ENCODE measurements around the gene RIN3.

RIN3 gene

GRCh38 chr14:92563359-92563758 is 49.8 kb downstream of the RIN3 start:
- DNase-seq (ENCODE audit: low read depth, low spot score): peak; percentile 53
- TF ChIP-seq CTCF (IDR thresholded peaks at IDR 0.05; ENCODE audit: low read depth, low read length): no peak

DNA sequence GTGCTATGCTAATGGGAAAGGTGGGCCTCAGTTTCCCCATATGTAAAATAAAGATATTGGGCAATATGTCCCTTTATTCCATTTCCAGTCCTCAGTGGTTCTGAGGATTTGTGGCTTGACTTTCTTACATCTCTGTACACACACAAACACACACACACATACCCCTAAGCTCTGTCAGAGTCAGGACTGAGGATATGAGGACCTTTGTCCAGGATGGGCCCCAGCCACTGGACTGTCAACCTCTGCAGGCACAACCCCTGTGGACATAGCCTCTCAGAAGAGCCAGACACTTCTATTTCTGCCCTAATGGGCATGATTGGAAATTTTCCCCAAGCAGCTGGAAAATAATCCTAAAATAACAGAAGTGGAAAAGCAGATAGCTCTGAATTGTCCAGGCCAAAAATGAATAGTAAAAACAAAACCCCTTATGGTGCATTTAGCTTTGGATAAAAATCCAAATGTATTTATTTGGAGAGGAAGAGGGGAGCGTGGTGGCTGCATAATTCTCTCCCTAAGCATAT is 50.2 kb downstream of the RIN3 start:
- in situ Hi-C loops (cut with HindIII; ENCODE audit: low sequenced_read_pairs): no loop called here
- H3K4me3 ChIP-seq (ENCODE audit: low read depth, low read length): no peak overlapping the region
- TF ChIP-seq CTCF (IDR thresholded peaks at IDR 0.05; ENCODE audit: low read depth, low read length): no peak
- no peak for DNase-seq (ENCODE audit: low read depth, low spot score)

More at GRCh38 chr14:92563359-92563758, 49.8 kb downstream of the RIN3 start:
- no peak overlapping the region for H3K4me3 ChIP-seq (ENCODE audit: low read depth, low read length)
- in situ Hi-C loops (cut with HindIII; ENCODE audit: low sequenced_read_pairs): no loop called here

DNA sequence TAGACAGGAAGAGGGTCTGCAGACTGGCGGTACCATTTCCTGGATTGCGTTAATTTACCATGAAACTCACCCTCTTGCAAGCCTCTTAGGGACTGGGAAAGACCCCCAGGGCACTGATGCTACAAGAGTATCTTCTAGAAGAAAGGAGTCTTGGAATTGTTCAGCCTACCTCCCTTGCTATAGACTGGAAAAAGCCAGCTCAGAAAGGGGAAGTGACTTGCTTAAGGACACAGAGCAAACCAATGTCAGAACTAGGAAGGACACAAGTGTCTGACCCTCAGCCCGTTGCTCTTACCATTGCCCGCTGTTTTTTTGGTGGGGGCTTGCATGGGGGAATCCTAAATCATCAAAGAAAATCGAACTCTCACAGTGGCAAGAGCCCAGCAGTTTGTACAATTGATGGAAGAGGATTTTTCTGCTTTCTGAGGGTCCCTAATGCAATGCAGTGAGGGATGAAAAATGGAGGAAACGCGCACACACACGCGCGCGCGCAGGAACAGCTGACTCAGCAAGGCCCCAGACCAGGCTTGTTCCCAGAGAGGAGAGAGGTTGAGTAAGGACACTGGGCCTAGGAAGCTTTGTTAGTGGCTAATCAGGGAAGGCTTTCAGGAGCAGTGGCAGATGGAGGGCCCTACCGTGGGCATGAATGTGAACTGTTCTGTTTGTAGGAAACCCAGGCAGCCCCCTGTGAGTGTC is 50.9 kb downstream of the RIN3 start:
- TF ChIP-seq CTCF (IDR thresholded peaks at IDR 0.05; ENCODE audit: low read depth, low read length): no peak
- DNase-seq (ENCODE audit: low read depth, low spot score): no peak
- in situ Hi-C loops (cut with HindIII; ENCODE audit: low sequenced_read_pairs): no loop called here

DNA sequence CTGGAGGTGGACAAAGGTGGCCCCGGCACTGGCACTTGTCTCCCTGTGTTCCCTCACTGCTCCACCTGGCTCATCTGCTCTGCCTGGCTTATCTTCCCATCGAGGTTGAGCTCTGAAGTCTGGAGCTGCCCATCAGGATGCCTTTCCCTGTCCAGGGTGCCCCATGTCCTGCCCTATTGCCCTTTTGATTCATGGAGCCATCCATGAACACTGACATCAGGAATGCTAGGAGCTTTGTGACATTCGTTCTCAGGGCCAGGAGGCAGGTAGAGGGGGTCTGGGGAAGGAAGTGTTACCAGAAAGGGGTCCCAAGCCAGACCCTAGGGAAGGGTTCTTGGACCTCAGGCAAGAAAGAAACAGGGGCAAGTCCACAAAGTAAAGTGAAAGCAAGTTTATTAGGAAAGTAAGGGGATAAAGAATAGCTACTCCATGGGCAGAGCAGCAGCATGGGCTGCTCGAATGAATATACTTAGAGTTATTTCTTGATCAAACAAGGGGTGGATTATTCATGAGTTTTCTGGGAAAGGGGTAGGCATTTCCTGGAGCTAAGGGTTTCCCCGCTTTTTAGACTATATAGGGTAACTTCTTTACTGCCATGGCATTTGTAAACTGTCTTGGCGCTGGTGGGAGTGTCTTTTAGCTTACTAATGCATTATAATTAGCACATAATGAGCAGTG is 51.6 kb downstream of the RIN3 start:
- in situ Hi-C loops (cut with HindIII; ENCODE audit: low sequenced_read_pairs): no loop called here
- TF ChIP-seq CTCF (IDR thresholded peaks at IDR 0.05; ENCODE audit: low read depth, low read length): no peak
- H3K4me3 ChIP-seq (ENCODE audit: low read depth, low read length): no peak overlapping the region
- DNase-seq (ENCODE audit: low read depth, low spot score): no peak

More for the DNA sequence above, 50.9 kb downstream of the RIN3 start:
- no peak overlapping the region for H3K4me3 ChIP-seq (ENCODE audit: low read depth, low read length)

DNA sequence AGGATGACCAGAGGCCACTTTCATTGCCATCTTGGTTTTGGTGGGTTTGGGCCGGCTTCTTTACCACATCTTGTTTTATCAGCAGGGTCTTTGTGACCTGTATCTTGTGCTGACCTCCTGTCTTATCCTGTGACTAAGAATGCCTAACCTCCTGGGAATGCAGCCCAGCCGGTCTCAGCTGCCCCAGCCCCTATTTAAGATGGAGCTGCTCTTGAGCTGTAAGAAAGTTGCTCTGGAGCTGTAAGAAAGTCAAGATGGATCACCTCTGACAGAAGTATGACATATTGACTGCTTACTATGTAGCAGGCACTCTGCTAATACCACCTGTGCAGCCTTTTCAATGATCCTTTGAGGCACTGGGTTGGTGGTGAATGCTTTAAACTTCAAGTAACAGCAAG is 52.1 kb downstream of the RIN3 start:
- no peak for TF ChIP-seq CTCF (IDR thresholded peaks at IDR 0.05; ENCODE audit: low read depth, low read length)
- DNase-seq (ENCODE audit: low read depth, low spot score): no peak
- in situ Hi-C loops (cut with HindIII; ENCODE audit: low sequenced_read_pairs): no loop called here

GRCh38 chr14:92567173-92567725 is 53.7 kb downstream of the RIN3 start:
- TF ChIP-seq CTCF (IDR thresholded peaks at IDR 0.05; ENCODE audit: low read depth, low read length): no peak
- in situ Hi-C loops (cut with HindIII; ENCODE audit: low sequenced_read_pairs): no loop called here
- no peak for DNase-seq (ENCODE audit: low read depth, low spot score)
- no peak overlapping the region for H3K4me3 ChIP-seq (ENCODE audit: low read depth, low read length)

More for the DNA sequence above, 52.1 kb downstream of the RIN3 start:
- no peak overlapping the region for H3K4me3 ChIP-seq (ENCODE audit: low read depth, low read length)
